Upper lobe of right lung (tissue), 1 donor: Measurements from ENCODE around the gene CS. TPM values are rescaled to one million over a fixed set of nuclear protein-coding genes. Genes with fewer than 3 reads are reported as not detected.
A peak's percentile ranks its signal among the peaks of the same experiment; 100 is the strongest.

Experiments used
- ATAC-seq: fragments of 200-7000 bp; cut with Tn5 transposase; one replicate; pipeline ENCODE4 v1.9.1; 2020; ENCODE audit warnings: mild to moderate bottlenecking, moderate library complexity
- DNase-seq: peaks from one replicate; pipeline ENCODE4 v3.0.0-alpha.2; 2020
- H3K27ac ChIP-seq: fragments of 200-600 bp; one replicate; pipeline ENCODE4 v1.8.0; 2022
- H3K27me3 ChIP-seq: fragments of 200-600 bp; one replicate; pipeline ENCODE4 v1.8.0; 2022; ENCODE audit warnings: mild to moderate bottlenecking
- H3K36me3 ChIP-seq: fragments of 200-600 bp; one replicate; pipeline ENCODE4 v1.8.0; 2022
- H3K4me1 ChIP-seq: fragments of 200-600 bp; one replicate; pipeline ENCODE4 v1.8.0; 2022
- H3K4me3 ChIP-seq: fragments of 200-600 bp; one replicate; pipeline ENCODE4 v1.8.0; 2022; ENCODE audit warnings: mild to moderate bottlenecking
- H3K9me3 ChIP-seq: fragments of 200-600 bp; one replicate; pipeline ENCODE4 v1.8.0; 2022
- CTCF ChIP-seq: fragments of 200-600 bp; IDR thresholded peaks from one replicate; pipeline ENCODE4 v1.8.0; 2022; ENCODE audit warnings: antibody characterized with exemption
- intact Hi-C: fragments of 100-400 bp; cut with DNase I; formaldehyde crosslinking; loops from one replicate; pipeline ENCODE4 v1.11.0; 2022
- total RNA-seq: library from RNA; stranded (reverse); fragmentation: NEBNext Ultra II Directional; extraction: Animal tissue kit (Norgen Biotek cat#: 25700); gene quantifications from one replicate; pipeline ENCODE4 v1.2.1, GENCODE V29; 2021
- donor health status: DM: no; HTN: yes; CAD: no; lungs with severe emphysema.

CS gene
- total RNA-seq, 1 donor from 2014 or later, result 159 TPM

DNA sequence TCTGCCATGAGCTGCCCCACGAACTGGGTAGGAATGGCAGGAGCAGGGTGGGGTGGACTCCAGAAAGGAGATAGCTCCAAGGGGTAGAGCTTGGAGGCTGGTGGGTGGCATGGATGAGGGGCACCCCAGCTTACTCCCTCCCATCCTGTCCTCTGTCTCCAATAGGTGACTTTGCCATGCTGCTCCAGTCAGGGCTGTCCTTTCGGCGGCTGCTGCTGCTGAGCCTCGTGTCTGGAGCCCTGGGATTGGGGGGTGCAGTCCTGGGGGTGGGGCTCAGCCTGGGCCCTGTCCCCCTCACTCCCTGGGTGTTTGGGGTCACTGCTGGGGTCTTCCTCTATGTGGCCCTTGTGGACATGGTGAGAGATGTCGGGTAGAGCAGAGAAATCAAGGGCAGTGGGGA, 63.1 kb downstream of the CS start:
- DNase-seq (no peak), ATAC-seq (no peak)
- no peak for TF ChIP-seq CTCF
- H3K27ac ChIP-seq, result no peak overlapping the region
- intact Hi-C loops, result no loop called here
- no peaks in the 10 kb centered on the region for H3K9me3 ChIP-seq
- no peak overlapping the region for H3K4me3 ChIP-seq
- peaks cover 33% of the 10 kb centered on the region for H3K36me3 ChIP-seq
- no peaks in the 10 kb centered on the region for H3K27me3 ChIP-seq
- no peaks in the 10 kb centered on the region for H3K4me1 ChIP-seq

DNA sequence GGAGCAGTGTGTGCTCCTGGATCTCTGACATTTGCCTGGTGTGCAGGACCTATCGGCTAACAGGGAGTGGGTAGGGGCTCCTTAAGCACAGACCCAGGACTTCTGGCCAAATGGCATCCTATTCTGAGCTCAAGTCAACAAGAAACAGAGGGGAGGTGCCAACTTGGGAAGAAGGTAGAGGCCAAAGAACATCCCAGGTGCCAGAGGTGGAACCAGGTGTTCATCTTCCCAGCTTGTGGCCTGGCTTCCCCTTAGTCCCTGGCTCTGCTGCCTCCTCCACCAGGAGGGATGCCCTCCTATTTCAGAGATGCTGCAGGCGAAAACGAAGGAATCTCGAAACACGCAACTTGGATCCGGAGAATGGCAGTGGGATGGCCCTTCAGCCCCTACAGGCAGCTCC, 64.0 kb downstream of the CS start:
- no peaks in the 10 kb centered on the region for H3K4me1 ChIP-seq
- peaks cover 24% of the 10 kb centered on the region for H3K36me3 ChIP-seq
- ATAC-seq (no peak), DNase-seq (no peak)
- H3K9me3 ChIP-seq, result no peaks in the 10 kb centered on the region
- no peak for TF ChIP-seq CTCF
- intact Hi-C loops, result no loop called here
- no peak overlapping the region for H3K4me3 ChIP-seq
- H3K27ac ChIP-seq, result no peak overlapping the region
- H3K27me3 ChIP-seq, result no peaks in the 10 kb centered on the region

DNA sequence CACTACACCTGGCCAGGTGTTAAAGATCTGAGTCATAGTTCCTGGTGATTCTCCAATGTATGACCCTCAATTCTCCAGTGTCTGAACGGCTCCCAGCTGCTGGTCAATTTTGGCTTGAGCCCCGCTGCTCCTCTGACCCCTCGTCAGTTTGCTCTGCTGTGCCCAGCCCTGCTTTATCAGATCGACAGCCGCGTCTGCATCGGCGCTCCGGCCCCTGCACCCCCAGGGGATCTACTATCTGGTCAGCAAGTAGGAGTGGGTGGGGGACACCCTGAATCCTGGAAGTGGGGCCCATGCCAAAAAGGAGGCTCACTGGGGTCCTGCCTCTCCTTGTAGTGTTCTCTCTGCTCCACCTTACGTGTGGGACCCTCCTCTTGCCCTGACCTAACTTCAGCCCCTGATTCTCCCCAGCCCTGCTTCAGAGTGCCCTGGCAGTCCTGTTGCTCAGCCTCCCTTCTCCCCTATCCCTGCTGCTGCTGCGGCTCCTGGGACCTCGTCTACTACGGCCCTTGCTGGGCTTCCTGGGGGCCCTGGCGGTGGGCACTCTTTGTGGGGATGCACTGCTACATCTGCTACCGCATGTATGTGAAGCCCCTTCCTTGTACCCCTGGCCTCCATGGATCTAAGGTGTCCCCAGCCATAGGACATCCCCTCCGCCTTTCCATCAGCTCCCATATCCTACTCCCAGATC, 65.2 kb downstream of the CS start:
- intact Hi-C loops, result no loop called here
- no peak overlapping the region for H3K4me3 ChIP-seq
- no peak for TF ChIP-seq CTCF

GRCh38 chr12:56231184-56231582, 68.9 kb downstream of the CS start:
- no peak overlapping the region for H3K4me3 ChIP-seq
- no peak overlapping the region for H3K27ac ChIP-seq
- intact Hi-C loops, result no loop called here
- peaks cover 11% of the 10 kb centered on the region for H3K36me3 ChIP-seq
- ATAC-seq (peak; percentile 8), DNase-seq (no peak)
- H3K9me3 ChIP-seq, result no peaks in the 10 kb centered on the region
- TF ChIP-seq CTCF, result no peak
- H3K27me3 ChIP-seq, result no peaks in the 10 kb centered on the region
- no peaks in the 10 kb centered on the region for H3K4me1 ChIP-seq

More for the DNA sequence above, 65.2 kb downstream of the CS start:
- H3K9me3 ChIP-seq, result no peaks in the 10 kb centered on the region
- DNase-seq, result no peak
- no peak for ATAC-seq
- no peaks in the 10 kb centered on the region for H3K4me1 ChIP-seq
- H3K27ac ChIP-seq, result no peak overlapping the region
- H3K36me3 ChIP-seq, result peaks cover 12% of the 10 kb centered on the region
- no peaks in the 10 kb centered on the region for H3K27me3 ChIP-seq

DNA sequence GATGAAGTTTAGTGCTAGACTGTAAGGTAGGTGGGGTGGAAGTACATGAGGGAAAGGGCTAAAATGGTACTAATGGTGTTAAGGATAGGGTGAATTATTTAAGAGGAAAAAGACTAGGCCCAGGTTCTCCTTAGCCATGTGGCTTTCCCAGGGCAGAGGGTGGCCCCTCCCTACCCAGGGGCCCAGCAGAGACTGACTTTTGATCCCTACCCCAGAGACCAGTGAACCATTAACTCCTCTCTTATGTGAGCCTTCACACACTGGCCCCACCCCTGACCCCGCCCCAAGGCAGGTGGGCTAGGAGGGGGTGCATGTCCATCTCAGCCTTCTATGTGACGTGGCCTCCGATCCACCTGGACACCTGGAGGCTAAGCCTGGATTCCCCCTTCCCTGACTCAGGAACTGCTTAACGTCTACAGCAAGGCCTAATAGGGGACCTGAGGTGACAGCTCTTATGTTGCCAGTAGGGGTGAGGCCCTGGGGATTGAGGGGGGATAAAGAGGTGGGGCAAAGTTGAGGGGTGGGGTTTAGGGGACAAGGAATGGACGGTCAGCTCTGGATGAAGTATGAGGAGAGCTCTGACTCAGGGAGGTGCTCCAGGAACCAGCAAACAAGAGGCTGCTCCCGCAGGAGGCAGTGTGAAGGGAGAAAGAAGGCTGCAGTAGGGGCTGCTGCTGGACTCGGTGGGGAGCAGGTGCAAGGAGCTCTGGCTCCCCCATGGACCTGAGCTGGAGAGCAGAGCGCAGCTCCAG, 69.5 kb downstream of the CS start:
- no peaks in the 10 kb centered on the region for H3K4me1 ChIP-seq
- no peak for TF ChIP-seq CTCF
- no peaks in the 10 kb centered on the region for H3K27me3 ChIP-seq
- H3K4me3 ChIP-seq, result no peak overlapping the region
- intact Hi-C loops, result no loop called here
- DNase-seq, result no peak
- H3K27ac ChIP-seq, result no peak overlapping the region
- peak; percentile 10 for ATAC-seq
- peaks cover 11% of the 10 kb centered on the region for H3K36me3 ChIP-seq
- H3K9me3 ChIP-seq, result no peaks in the 10 kb centered on the region
